IMR-90 (cell line): ENCODE data around the gene LDB2. TPM values are rescaled to one million over a fixed set of nuclear protein-coding genes. Genes with fewer than 3 reads are reported as not detected.

Experiments used
- ATAC-seq: fragments of 200-7000 bp; cut with Tn5 transposase; 2 replicates; pipeline ENCODE4 v1.9.1; 2020; ENCODE audit warnings: low read depth, mild to moderate bottlenecking, moderate library complexity
- BruUV-seq: library from RNA; stranded (reverse); fragments of 400-500 nt; replicated peaks from 2 replicates; lab custom pipeline; 2021; lab: Mats Ljungman, UMichigan
- CTCF ChIA-PET: fragments of 300-600 bp; formaldehyde crosslinking; extraction: SDS; loops from one replicate; lab custom pipeline; 2021; ENCODE audit warnings: antibody characterized with exemption; lab: Yijun Ruan, JAX
- POLR2A ChIA-PET: fragments of 300-600 bp; sonication (Branson Sonifier 250); formaldehyde crosslinking; loops from one replicate; lab custom pipeline; 2022; ENCODE audit warnings: antibody characterized with exemption; ENCODE audit not compliant: unreplicated experiment; lab: Charles Lee
- DNase-seq: peaks from one replicate; pipeline ENCODE4 v3.0.0; 2013
- H2AFZ ChIP-seq: replicated peaks from 2 replicates; pipeline ENCODE3; 2013; ENCODE audit warnings: low read length, mild to moderate bottlenecking; ENCODE audit not compliant: poor library complexity
- H2AK5ac ChIP-seq: 2 replicates; pipeline ENCODE4 v1.6.1; 2013; ENCODE audit warnings: low read depth, low read length, inconsistent platforms
- H2AK9ac ChIP-seq: replicated peaks from 2 replicates; pipeline ENCODE3; 2013; ENCODE audit warnings: mild to moderate bottlenecking, low read depth, low read length, moderate library complexity; ENCODE audit not compliant: poor library complexity
- H2BK120ac ChIP-seq: 2 replicates; pipeline ENCODE4 v1.6.1; 2013; ENCODE audit warnings: low read depth, low read length, inconsistent platforms
- H2BK15ac ChIP-seq: 3 replicates; pipeline ENCODE4 v1.6.1; 2013; ENCODE audit warnings: low read depth, low read length, inconsistent platforms
- H2BK20ac ChIP-seq: 2 replicates; pipeline ENCODE4 v1.6.1; 2013; ENCODE audit warnings: low read depth, mild to moderate bottlenecking, inconsistent platforms, low read length, moderate library complexity
- H2BK5ac ChIP-seq: 2 replicates; pipeline ENCODE4 v1.6.1; 2013; ENCODE audit warnings: mild to moderate bottlenecking, low read depth, low read length, inconsistent platforms; ENCODE audit not compliant: poor library complexity, severe bottlenecking
- H3K14ac ChIP-seq: replicated peaks from 2 replicates; pipeline ENCODE4 v1.6.1; 2013; ENCODE audit warnings: low read depth, low read length, inconsistent platforms
- H3K18ac ChIP-seq: 2 replicates; pipeline ENCODE4 v1.6.1; 2013; ENCODE audit warnings: low read depth, low read length, control low read depth
- H3K23ac ChIP-seq: 2 replicates; pipeline ENCODE4 v1.6.1; 2013; ENCODE audit warnings: low read depth, low read length, inconsistent platforms
- H3K27ac ChIP-seq: 2 replicates; pipeline ENCODE4 v1.5.1; 2013; ENCODE audit warnings: mild to moderate bottlenecking, control low read depth, low read length; ENCODE audit not compliant: insufficient read depth
- H3K27me3 ChIP-seq: 2 replicates; pipeline ENCODE4 v1.6.1; 2013; ENCODE audit warnings: low read length; ENCODE audit not compliant: control insufficient read depth, insufficient read depth
- H3K36me3 ChIP-seq: 2 replicates; pipeline ENCODE4 v1.6.1; 2013; ENCODE audit warnings: low read length, mixed read lengths; ENCODE audit not compliant: control insufficient read depth, insufficient read depth
- H3K4ac ChIP-seq: 2 replicates; pipeline ENCODE4 v1.6.1; 2013; ENCODE audit warnings: low read depth, low read length, inconsistent platforms
- H3K4me1 ChIP-seq: 2 replicates; pipeline ENCODE4 v1.6.1; 2013; ENCODE audit warnings: low read length, mixed read lengths; ENCODE audit not compliant: control insufficient read depth, insufficient read depth
- H3K4me2 ChIP-seq: 2 replicates; pipeline ENCODE4 v1.6.1; 2013; ENCODE audit warnings: low read depth, mild to moderate bottlenecking, control low read depth, low read length, moderate library complexity
- H3K4me3 ChIP-seq: 2 replicates; pipeline ENCODE4 v1.5.1; 2013; ENCODE audit warnings: low read depth, mild to moderate bottlenecking, control low read depth, low read length, moderate library complexity; ENCODE audit not compliant: insufficient read depth
- H3K56ac ChIP-seq: 2 replicates; pipeline ENCODE4 v1.6.1; 2013; ENCODE audit warnings: low read length, inconsistent platforms; ENCODE audit not compliant: insufficient read depth; ENCODE audit errors: extremely low read depth
- H3K79me1 ChIP-seq, 2 experiments: 2 replicates each; pipeline ENCODE4 v1.6.1; 2013; ENCODE audit warnings: low read length in 2 of 2, inconsistent platforms in 1 of 2, low read depth in 1 of 2
- H3K9ac ChIP-seq: 2 replicates; pipeline ENCODE4 v1.6.1; 2013; ENCODE audit warnings: low read depth, low read length, control low read depth
- H3K9me1 ChIP-seq: 2 replicates; pipeline ENCODE4 v1.6.1; 2013; ENCODE audit warnings: low read length, inconsistent platforms; ENCODE audit not compliant: insufficient read depth
- H3K9me3 ChIP-seq: 2 replicates; pipeline ENCODE4 v1.6.1; 2013; ENCODE audit warnings: low read length; ENCODE audit not compliant: control insufficient read depth, insufficient read depth
- H4K20me1 ChIP-seq: 2 replicates; pipeline ENCODE4 v1.6.1; 2013; ENCODE audit warnings: low read length, inconsistent platforms; ENCODE audit not compliant: insufficient read depth
- H4K5ac ChIP-seq: 2 replicates; pipeline ENCODE4 v1.6.1; 2013; ENCODE audit warnings: mild to moderate bottlenecking, low read depth, low read length, control low read depth
- H4K8ac ChIP-seq, 2 experiments: 2 replicates each; pipeline ENCODE4 v1.6.1; 2013; ENCODE audit warnings: low read depth in 2 of 2, low read length in 2 of 2, control low read depth in 1 of 2, inconsistent platforms in 1 of 2
- H4K91ac ChIP-seq: 2 replicates; pipeline ENCODE4 v1.6.1; 2013; ENCODE audit warnings: low read depth, low read length, inconsistent platforms; ENCODE audit not compliant: insufficient read depth
- RFX5 ChIP-seq: IDR thresholded peaks from 2 replicates; pipeline ENCODE4 v1.8.0; 2012; ENCODE audit warnings: low read depth, mild to moderate bottlenecking, low read length, moderate library complexity
- WGBS, 2 experiments: methylation state at CpG; one replicate each; pipeline versions ENCODE4 v1.1.5 to v1.1.7; 2013; ENCODE audit warnings: missing lambda C conversion rate in 2 of 2; ENCODE audit not compliant: insufficient read length in 1 of 2; ENCODE audit errors: extremely low coverage in 2 of 2; 5-methylcytosine and 5-hydroxymethylcytosine counted together
- dilution Hi-C: fragments of 300-500 bp; cut with HindIII; formaldehyde crosslinking; loops from one replicate; pipeline ENCODE4 v1.14.3; 2018; ENCODE audit warnings: low sequenced_read_pairs; ENCODE audit not compliant: unreplicated experiment
- in situ Hi-C: fragments of 300-500 bp; cut with MboI; formaldehyde crosslinking; loops from 3 replicates; pipeline ENCODE4 v1.14.3; 2019; ENCODE audit warnings: low sequenced_read_pairs, inconsistent platforms, mixed read lengths
- intact Hi-C: fragments of 100-400 bp; cut with micrococcal nuclease; formaldehyde crosslinking; loops from 2 replicates; pipeline ENCODE4 v1.10.0; 2022
- polyA plus RNA-seq, 3 experiments: library from polyadenylated mRNA; depleted of rRNA; stranded (reverse); fragments of >200 nt; gene quantifications; 2 replicates each; pipeline ENCODE4 v1.2.3, GENCODE V29; 2012; ENCODE audit warnings: low replicate concordance in 1 of 3
- total RNA-seq: library from RNA; depleted of rRNA; stranded (reverse); fragments of >200 nt; gene quantifications from 2 replicates; pipeline ENCODE4 v1.2.3, GENCODE V29; 2012
- TF ChIP-seq, protein P1 (sequence below): conservative IDR thresholded peaks from 2 replicates; pipeline ENCODE4 v1.5.1; 2012; ENCODE audit warnings: mild to moderate bottlenecking, low read depth, low read length, improper control_type of control experiment

The LDB2 gene
- total and polyA plus RNA-seq, 2 of the 4 experiments (the other 2 are of a cell fraction) = 67.9 to 116 TPM

DNA sequence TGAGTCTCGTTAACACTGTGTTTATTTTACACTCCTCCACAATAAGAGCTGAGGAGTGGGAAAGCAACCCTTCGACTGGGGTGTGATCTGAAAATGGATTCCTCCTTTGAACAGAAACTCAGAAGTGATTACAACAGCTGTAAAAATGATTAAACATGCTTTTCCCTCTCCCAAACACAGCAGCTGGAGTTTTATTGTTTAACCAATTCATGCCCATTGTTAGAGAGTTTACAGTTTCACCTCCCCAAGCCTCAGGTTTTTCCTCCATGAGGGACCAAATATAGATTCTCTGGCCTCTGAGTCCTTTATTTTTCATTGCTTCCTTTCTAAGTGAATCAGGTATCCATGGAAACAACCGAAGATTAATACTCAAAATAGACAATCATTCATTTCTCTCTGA, 409.2 kb downstream of the LDB2 start:
- no peak overlapping the region for H3K4ac ChIP-seq
- H2BK15ac ChIP-seq = no peak overlapping the region
- CTCF ChIA-PET = no interaction called here
- H3K9me1 ChIP-seq = no peaks in the 10 kb centered on the region
- no CpG with 5 or more reads among the region's 3 CpGs for WGBS, 2 experiments
- H2AK9ac ChIP-seq = no peak overlapping the region
- ATAC-seq (no peak), DNase-seq (no peak)
- TF ChIP-seq RFX5 = no peak
- TF ChIP-seq, protein P1, sequence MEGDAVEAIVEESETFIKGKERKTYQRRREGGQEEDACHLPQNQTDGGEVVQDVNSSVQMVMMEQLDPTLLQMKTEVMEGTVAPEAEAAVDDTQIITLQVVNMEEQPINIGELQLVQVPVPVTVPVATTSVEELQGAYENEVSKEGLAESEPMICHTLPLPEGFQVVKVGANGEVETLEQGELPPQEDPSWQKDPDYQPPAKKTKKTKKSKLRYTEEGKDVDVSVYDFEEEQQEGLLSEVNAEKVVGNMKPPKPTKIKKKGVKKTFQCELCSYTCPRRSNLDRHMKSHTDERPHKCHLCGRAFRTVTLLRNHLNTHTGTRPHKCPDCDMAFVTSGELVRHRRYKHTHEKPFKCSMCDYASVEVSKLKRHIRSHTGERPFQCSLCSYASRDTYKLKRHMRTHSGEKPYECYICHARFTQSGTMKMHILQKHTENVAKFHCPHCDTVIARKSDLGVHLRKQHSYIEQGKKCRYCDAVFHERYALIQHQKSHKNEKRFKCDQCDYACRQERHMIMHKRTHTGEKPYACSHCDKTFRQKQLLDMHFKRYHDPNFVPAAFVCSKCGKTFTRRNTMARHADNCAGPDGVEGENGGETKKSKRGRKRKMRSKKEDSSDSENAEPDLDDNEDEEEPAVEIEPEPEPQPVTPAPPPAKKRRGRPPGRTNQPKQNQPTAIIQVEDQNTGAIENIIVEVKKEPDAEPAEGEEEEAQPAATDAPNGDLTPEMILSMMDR = no peak
- no peaks in the 10 kb centered on the region for H3K79me1 ChIP-seq
- H3K23ac ChIP-seq = no peak overlapping the region
- BruUV-seq = no TSS peak
- no peak overlapping the region for H4K8ac ChIP-seq
- POLR2A ChIA-PET = no interaction called here
- no peaks in the 10 kb centered on the region for H3K4me1 ChIP-seq
- dilution Hi-C loops = no loop called here
- no peak overlapping the region for H2BK5ac ChIP-seq
- H3K4me3 ChIP-seq = no peak overlapping the region
- no peaks in the 10 kb centered on the region for H4K20me1 ChIP-seq
- H2BK120ac ChIP-seq = no peak overlapping the region
- peaks cover 6% of the 10 kb centered on the region for H3K27me3 ChIP-seq
- no peak overlapping the region for H3K27ac ChIP-seq
- no peak overlapping the region for H2BK20ac ChIP-seq
- intact Hi-C loops = no loop called here
- no peak overlapping the region for H3K56ac ChIP-seq
- in situ Hi-C loops = no loop called here
- H2AFZ ChIP-seq = no peak overlapping the region
- no peak overlapping the region for H2AK5ac ChIP-seq
- H4K5ac ChIP-seq = no peak overlapping the region
- H3K4me2 ChIP-seq = no peak overlapping the region
- no peak overlapping the region for H4K91ac ChIP-seq
- no peaks in the 10 kb centered on the region for H3K36me3 ChIP-seq
- H3K14ac ChIP-seq = no peak overlapping the region
- H3K9ac ChIP-seq = no peak overlapping the region
- no peaks in the 10 kb centered on the region for H3K9me3 ChIP-seq
- H3K18ac ChIP-seq = no peak overlapping the region
